Embryonic facial prominence (tissue), 1 donor: ENCODE measurements around the gene CMSS1.
"Not testable (repeated sequence)": the region's sequence is repeated elsewhere in the genome, so short reads cannot be mapped to it uniquely, and the experiment has no call there.

ENCODE experiments used
- DNase-seq: peaks from one replicate; pipeline ENCODE4 v3.0.0-alpha.2; 2016; ENCODE audit errors: extremely low spot score

The CMSS1 gene

GRCh38 chr3:99818818-99819217, 1.2 kb downstream of the CMSS1 start:
- no peak for DNase-seq

- DNase-seq = no peak
These were observed 6.4 kb downstream of the CMSS1 start for GRCh38 chr3:99823723-99824711.

- DNase-seq = no peak
These were observed 7.5 kb downstream of the CMSS1 start for GRCh38 chr3:99825004-99825640.

DNA sequence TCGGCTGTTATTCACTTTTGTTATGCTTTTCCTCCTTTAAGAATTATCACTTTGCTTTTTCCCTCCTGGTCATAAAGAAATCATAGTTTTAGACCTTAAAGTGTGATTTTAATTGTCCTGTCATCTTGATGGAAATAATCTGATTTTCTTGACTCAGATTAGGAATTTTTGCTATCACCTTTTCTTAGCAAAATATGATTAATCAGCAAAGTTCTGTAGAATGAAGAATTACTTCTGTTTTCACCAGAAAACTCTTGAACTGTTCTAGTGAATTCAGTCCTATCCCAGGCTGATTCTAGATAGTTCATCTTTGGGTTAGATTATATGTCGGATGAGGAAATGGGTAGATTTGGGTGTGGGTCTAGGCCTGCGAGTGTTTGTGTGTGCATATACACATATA, 12.2 kb downstream of the CMSS1 start:
- DNase-seq = no peak

DNA sequence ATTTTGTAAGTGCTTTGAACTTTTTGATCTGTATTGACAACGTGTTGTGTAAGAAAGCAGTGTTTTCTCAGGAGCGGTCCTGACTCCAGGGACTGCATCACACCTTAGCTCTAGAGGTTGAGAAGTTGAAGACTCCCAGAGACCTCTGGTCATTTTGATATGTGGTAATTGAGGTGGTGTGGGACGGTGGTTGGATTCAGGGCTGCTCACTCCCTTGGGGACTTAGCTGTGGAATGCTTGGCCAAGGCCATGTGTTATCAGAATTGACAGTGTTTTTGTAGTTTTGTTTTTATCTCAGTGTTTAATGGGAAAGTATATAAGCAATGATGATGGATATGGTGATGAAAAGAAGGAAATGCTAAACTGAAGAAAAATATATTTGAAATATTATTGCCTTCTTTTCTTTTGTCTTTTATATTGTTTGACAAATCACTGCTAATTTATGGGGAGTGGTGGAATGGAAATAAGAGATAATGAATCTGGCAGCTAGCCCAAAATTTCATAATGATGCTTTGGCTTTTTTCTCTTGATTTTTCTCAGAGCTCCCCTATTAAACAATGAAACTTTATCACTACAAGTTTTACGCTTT, 16.0 kb downstream of the CMSS1 start:
- no peak for DNase-seq

DNA sequence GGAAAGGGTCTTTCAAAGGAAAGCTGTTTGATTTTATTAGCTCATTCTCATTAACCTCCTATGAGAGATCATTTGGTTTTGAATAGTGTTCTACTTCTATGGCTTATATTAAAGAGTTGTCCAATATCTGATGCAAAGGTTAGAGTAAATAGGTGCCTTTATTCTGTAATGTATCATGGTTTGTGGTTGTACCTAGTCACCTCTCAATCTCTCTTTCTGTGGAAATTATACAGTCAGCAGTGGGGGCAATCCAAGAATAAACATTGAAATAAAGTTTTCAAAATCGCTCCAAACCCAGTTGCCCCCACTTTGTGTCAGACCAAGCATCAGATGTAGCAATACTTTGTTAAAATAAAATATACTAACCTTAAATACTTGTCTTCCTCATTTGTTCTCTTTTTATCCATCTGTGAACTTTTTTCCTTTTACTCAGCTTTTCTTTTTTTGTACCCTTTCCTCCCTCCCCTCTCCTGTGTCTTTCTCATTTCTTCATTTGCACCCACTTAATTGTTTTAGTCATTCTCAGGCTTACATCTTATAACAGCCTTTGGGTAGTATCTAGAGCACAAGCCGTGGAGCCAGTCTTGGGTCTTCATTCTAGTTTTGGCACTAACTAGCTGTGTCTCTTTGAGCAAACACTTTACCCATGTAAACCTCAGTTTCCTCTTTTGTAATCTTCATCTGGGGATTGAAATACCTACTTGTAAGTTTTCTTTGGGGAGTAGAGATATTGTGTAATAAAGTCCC, 16.7 kb downstream of the CMSS1 start:
- no peak for DNase-seq

GRCh38 chr3:99836681-99837080, 19.0 kb downstream of the CMSS1 start:
- DNase-seq = no peak

DNA sequence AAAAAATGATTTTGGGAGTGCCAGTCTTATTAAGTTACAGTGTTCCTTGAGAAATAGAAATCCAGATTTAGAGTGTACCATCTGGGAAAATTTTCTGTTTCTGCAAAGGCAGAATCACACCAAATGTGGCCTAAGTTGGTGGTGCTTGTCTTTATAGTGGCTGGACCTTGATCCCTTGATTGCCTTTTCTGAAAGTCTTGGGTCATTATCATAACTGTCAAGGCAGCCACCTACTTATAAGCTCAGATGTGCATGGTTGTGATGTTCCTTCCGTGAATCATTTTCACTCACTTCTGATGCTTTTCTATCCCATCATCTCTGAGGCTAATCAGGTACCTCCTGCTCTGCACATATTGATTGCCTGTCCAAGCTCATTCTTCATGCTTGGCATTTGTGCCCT, 20.1 kb downstream of the CMSS1 start:
- DNase-seq = no peak

DNA sequence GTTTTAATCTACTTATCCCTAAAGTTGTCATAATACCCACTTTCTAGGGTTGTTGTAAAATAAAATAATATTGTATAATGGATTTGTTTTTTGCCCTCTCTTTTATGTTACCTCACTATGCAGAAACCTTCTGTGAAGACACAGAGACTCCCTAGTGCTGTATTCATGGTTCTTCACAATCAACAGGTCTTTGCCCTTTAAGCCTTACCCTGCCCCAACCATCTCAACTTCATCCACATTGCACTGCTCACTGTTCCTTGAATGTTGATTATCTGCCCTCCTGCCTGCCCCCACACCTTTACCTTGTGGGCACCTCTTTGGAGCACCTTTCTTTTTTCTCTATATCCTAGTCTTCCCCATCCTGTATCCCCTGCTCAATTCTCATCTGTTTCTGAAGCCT, 21.1 kb downstream of the CMSS1 start:
- no peak for DNase-seq

DNA sequence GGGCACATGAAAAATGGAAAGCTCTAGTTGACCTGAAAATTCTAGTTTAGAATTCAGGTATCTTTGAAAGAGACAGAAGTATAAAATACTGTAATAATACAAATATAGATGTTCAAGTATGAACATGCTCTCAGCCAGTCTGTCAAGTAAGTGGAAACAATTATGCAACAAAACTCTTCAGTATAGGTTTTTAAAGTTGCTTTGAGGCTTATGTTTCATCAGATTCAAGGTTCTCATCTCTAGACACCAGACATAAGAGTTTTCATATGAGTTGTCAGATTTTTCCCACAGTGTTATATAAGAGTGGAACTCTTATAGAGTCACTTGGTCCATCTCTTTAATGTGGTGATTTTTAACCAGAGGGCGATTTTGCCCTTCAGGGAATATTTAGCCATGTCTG, 22.0 kb downstream of the CMSS1 start:
- DNase-seq = no peak

DNA sequence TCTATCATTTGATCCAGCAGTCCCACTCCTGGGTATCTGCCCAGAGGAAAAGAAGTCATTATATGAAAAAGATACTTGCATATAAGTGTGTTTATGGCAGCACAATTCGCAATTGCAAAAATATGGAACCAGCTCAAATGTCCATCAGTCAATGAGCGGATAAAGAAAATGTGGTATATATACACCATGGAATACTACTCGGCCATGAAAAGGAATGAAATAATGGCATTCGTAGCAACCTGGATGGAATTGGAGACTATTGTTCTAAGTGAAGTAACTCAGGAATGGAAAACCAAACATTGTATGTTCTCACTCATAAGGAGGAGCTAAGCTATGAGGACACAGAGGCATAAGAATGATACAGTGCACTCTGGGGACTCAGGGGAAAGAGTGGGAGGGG, 24.3 kb downstream of the CMSS1 start:
- not testable (repeated sequence) for DNase-seq

GRCh38 chr3:99842826-99843589, 25.3 kb downstream of the CMSS1 start:
- peak; percentile 72 for DNase-seq

DNA sequence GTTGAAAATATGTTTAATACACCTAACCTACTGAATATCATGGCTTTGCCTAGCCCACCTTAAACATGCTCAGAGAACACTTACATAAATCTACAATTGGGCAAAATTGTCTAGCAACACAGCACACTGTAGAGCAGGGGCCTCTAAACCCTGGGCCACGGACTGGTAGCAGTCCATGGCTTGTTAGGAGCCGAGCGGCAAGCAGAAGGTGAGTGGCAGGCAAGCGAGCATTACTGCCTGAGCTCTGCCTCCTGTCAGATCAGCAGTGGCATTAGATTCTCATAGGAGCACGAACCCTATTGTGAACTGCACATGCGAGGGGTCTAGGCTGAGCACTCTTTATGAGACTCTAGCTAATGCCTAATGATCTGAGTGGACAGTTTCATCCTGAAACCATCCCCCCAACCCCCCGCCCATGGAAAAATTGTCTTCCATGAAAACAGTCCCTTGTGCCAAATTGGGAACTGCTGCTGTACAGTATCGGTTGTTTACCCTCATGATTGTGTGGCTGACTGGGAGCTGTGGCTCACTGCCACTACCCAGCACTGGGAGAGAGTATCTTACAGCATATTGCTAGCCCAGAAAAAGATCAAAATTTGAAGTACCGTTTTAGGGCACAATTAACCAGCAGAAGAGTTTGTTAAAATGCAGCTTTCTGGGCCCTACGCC, 26.1 kb downstream of the CMSS1 start:
- no peak for DNase-seq

GRCh38 chr3:99845331-99845730, 27.7 kb downstream of the CMSS1 start:
- DNase-seq = no peak

GRCh38 chr3:99845999-99846398, 28.3 kb downstream of the CMSS1 start:
- DNase-seq = no peak

- DNase-seq = no peak
These were observed 29.0 kb downstream of the CMSS1 start for GRCh38 chr3:99846477-99847160.

DNA sequence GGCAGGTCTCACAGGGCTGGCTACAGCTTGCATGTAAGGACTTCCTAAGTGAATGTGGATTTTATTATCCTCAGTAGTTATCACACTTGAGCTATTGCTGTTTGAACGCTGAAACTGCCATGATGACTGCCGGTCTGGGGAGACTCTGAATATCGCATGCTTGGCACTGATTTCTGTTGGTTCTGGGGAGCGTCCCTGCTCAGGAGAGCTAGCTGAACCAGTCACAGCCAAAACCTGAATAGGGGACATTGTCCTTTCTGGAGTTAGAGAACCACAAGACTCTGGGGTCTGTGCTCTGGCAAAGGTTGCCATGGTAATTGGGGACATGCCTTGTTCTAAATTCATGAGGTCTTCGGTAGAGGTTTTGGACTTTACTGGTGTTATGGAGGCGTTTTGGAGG, 30.8 kb downstream of the CMSS1 start:
- no peak for DNase-seq

GRCh38 chr3:99850608-99851007, 32.9 kb downstream of the CMSS1 start:
- no peak for DNase-seq

DNA sequence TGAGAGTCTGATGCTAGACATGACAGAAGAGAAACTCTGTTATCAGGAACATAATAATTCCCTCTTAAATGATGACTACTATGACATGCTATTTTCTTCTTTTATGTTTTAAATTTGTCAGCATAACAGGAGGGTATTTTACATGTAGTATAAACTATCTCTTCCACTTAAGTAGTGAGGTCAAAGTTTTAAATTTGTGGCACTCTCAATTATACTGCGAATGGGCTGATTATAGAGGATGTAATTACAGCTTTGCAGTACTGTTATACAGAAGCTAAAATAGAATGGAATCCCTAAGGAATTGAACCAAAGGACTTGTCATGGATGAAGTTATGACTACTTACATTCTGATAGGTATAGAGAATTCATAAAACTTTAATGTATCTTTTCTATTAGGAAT, 34.3 kb downstream of the CMSS1 start:
- no peak for DNase-seq

DNA sequence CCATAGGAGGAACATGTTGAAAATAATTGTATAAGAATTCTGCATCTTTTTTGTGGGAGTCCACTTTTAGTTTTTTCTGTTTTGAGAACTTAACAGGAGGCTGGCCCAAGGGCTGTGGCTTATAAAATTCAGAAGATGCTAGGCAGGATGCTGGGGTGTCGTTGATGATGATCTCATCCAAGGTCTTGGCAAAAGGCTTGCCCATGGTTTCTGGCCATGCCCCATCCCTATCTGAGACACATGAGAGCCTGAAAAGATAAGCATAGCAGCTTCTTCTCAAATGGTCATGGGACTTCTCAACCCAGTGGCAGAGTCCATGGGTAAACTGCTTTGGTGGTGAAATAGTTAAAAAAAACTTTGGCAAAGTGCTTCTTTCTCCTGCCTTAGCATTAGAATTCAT, 35.2 kb downstream of the CMSS1 start:
- no peak for DNase-seq
